Endodermal cell (in vitro differentiated cells): ENCODE results near the gene DDAH1. TPM values are rescaled to one million over a fixed set of nuclear protein-coding genes. Genes with fewer than 3 reads are reported as not detected.

ENCODE experiments used
- DNase-seq: peaks from one replicate; pipeline ENCODE4 v3.0.0-alpha.2; 2017
- H3K27ac ChIP-seq: 2 replicates; pipeline ENCODE4 v1.5.1; 2013; ENCODE audit warnings: mild to moderate bottlenecking, low read depth, low read length, moderate library complexity
- H3K27me3 ChIP-seq: 2 replicates; pipeline ENCODE4 v1.6.1; 2013; ENCODE audit warnings: mild to moderate bottlenecking, low read length, moderate library complexity; ENCODE audit not compliant: insufficient read depth, control insufficient read depth, poor library complexity, severe bottlenecking
- H3K36me3 ChIP-seq: 2 replicates; pipeline ENCODE4 v1.7.0; 2013; ENCODE audit warnings: mild to moderate bottlenecking, low read length, moderate library complexity; ENCODE audit not compliant: control insufficient read depth, insufficient read depth
- H3K4me1 ChIP-seq: one replicate; pipeline ENCODE4 v1.7.0; 2013; ENCODE audit warnings: low read length; ENCODE audit not compliant: control insufficient read depth, insufficient read depth
- H3K4me3 ChIP-seq: 2 replicates; pipeline ENCODE4 v1.5.1; 2013; ENCODE audit warnings: mild to moderate bottlenecking, low read length, moderate library complexity
- H3K9ac ChIP-seq: 2 replicates; pipeline ENCODE4 v1.6.1; 2013; ENCODE audit warnings: mild to moderate bottlenecking, low read length, moderate library complexity; ENCODE audit not compliant: poor library complexity, severe bottlenecking; ENCODE audit errors: extremely low read depth
- H3K9me3 ChIP-seq: 2 replicates; pipeline ENCODE4 v1.6.1; 2013; ENCODE audit warnings: mild to moderate bottlenecking, low read length, moderate library complexity; ENCODE audit not compliant: control insufficient read depth
- H3K27ac Mint-ChIP-seq: 2 replicates; pipeline ENCODE4 v1.8.0; 2020; ENCODE audit warnings: mixed read lengths
- H3K27me3 Mint-ChIP-seq: 2 replicates; pipeline ENCODE4 v1.8.0; 2021; ENCODE audit warnings: mild to moderate bottlenecking, mixed read lengths; ENCODE audit not compliant: insufficient read depth
- H3K36me3 Mint-ChIP-seq: 2 replicates; pipeline ENCODE4 v1.8.0; 2020; ENCODE audit warnings: low read depth, mixed read lengths
- H3K4me1 Mint-ChIP-seq: 2 replicates; pipeline ENCODE4 v1.8.0; 2020; ENCODE audit warnings: mixed read lengths
- H3K4me3 Mint-ChIP-seq: 2 replicates; pipeline ENCODE4 v1.8.0; 2020; ENCODE audit warnings: mild to moderate bottlenecking, moderate library complexity, mixed read lengths
- H3K9me3 Mint-ChIP-seq: 2 replicates; pipeline ENCODE4 v1.8.0; 2020; ENCODE audit warnings: mild to moderate bottlenecking, mixed read lengths
- CTCF ChIP-seq: fragments of 200-600 bp; sonication (generic); conservative IDR thresholded peaks from 2 replicates; pipeline ENCODE4 v1.5.0; 2021; ENCODE audit warnings: antibody characterized with exemption, mild to moderate bottlenecking
- WGBS, 2 experiments: methylation state at CpG; one replicate each; pipeline versions ENCODE4 v1.1.5 to v1.1.7; 2013; ENCODE audit warnings: missing lambda C conversion rate in 2 of 2, mixed read lengths in 1 of 2; ENCODE audit not compliant: insufficient coverage in 1 of 2, insufficient read length in 1 of 2; 5-methylcytosine and 5-hydroxymethylcytosine counted together
- total RNA-seq, 2 donors: library from RNA; stranded (reverse); fragmentation: NEBNext Ultra II Directional in 1 of 2; extraction: Animal tissue kit (Norgen Biotek cat#: 25700) in 1 of 2; gene quantifications; 2 replicates in 1 of 2; 3 replicates in 1 of 2; pipeline ENCODE4 v1.2.1, GENCODE V29; 2021

DDAH1 gene
- total RNA-seq, 2 donors from 2014 or later, result 16.3 to 22.8 TPM

- Histone ChIP-seq H3K4me3 (no peak overlapping the region), H3K9me3 (no peaks in the 10 kb centered on the region), H3K27me3 (no peaks in the 10 kb centered on the region), H3K9ac (no peak overlapping the region), H3K4me1 (no peaks in the 10 kb centered on the region), H3K27ac (no peak overlapping the region), H3K36me3 (no peaks in the 10 kb centered on the region)
- TF ChIP-seq CTCF, result no peak
- WGBS, 2 experiments, result 93% methylated on average over 3 of the region's 3 CpGs; no CpG with 5 or more reads in 1 of the 2 experiments
- H3K4me1 Mint-ChIP-seq, result no peaks in the 10 kb centered on the region
- H3K36me3 Mint-ChIP-seq, result no peaks in the 10 kb centered on the region
- no peak overlapping the region for H3K4me3 Mint-ChIP-seq
- no peaks in the 10 kb centered on the region for H3K27me3 Mint-ChIP-seq
- H3K27ac Mint-ChIP-seq, result no peak overlapping the region
- DNase-seq, result no peak
- no peaks in the 10 kb centered on the region for H3K9me3 Mint-ChIP-seq
Measured at GRCh38 chr1:85485516-85485915, 20.6 kb upstream of the DDAH1 start.

GRCh38 chr1:85484716-85485115, 19.8 kb upstream of the DDAH1 start:
- Histone ChIP-seq H3K27ac (no peak overlapping the region), H3K4me1 (no peaks in the 10 kb centered on the region), H3K36me3 (no peaks in the 10 kb centered on the region), H3K9ac (no peak overlapping the region), H3K9me3 (no peaks in the 10 kb centered on the region), H3K4me3 (no peak overlapping the region), H3K27me3 (no peaks in the 10 kb centered on the region)
- Mint-ChIP-seq H3K36me3 (no peaks in the 10 kb centered on the region), H3K4me1 (no peaks in the 10 kb centered on the region), H3K27ac (no peak overlapping the region), H3K27me3 (no peaks in the 10 kb centered on the region), H3K9me3 (no peaks in the 10 kb centered on the region), H3K4me3 (no peak overlapping the region)
- 91% methylated on average over 1 of the region's 1 CpG; no CpG with 5 or more reads in 1 of the 2 experiments for WGBS, 2 experiments
- DNase-seq, result no peak
- no peak for TF ChIP-seq CTCF

GRCh38 chr1:85484264-85484663, 19.3 kb upstream of the DDAH1 start:
- Mint-ChIP-seq H3K36me3 (no peaks in the 10 kb centered on the region), H3K4me3 (no peak overlapping the region), H3K9me3 (no peaks in the 10 kb centered on the region), H3K4me1 (no peaks in the 10 kb centered on the region), H3K27me3 (no peaks in the 10 kb centered on the region), H3K27ac (no peak overlapping the region)
- WGBS, 2 experiments, result 97% methylated on average over 2 of the region's 2 CpGs; no CpG with 5 or more reads in 1 of the 2 experiments
- H3K9me3 ChIP-seq, result no peaks in the 10 kb centered on the region
- no peak overlapping the region for H3K9ac ChIP-seq
- no peaks in the 10 kb centered on the region for H3K27me3 ChIP-seq
- no peaks in the 10 kb centered on the region for H3K36me3 ChIP-seq
- no peak for TF ChIP-seq CTCF
- no peak for DNase-seq
- no peak overlapping the region for H3K27ac ChIP-seq
- no peaks in the 10 kb centered on the region for H3K4me1 ChIP-seq
- no peak overlapping the region for H3K4me3 ChIP-seq
